ENCODE data around the gene LPIN3.
"Not testable (repeated sequence)": the region's sequence is repeated elsewhere in the genome, so short reads cannot be mapped to it uniquely, and the experiment has no call there.

LPIN3 gene, protein sequence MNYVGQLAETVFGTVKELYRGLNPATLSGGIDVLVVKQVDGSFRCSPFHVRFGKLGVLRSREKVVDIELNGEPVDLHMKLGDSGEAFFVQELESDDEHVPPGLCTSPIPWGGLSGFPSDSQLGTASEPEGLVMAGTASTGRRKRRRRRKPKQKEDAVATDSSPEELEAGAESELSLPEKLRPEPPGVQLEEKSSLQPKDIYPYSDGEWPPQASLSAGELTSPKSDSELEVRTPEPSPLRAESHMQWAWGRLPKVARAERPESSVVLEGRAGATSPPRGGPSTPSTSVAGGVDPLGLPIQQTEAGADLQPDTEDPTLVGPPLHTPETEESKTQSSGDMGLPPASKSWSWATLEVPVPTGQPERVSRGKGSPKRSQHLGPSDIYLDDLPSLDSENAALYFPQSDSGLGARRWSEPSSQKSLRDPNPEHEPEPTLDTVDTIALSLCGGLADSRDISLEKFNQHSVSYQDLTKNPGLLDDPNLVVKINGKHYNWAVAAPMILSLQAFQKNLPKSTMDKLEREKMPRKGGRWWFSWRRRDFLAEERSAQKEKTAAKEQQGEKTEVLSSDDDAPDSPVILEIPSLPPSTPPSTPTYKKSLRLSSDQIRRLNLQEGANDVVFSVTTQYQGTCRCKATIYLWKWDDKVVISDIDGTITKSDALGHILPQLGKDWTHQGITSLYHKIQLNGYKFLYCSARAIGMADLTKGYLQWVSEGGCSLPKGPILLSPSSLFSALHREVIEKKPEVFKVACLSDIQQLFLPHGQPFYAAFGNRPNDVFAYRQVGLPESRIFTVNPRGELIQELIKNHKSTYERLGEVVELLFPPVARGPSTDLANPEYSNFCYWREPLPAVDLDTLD

DNA sequence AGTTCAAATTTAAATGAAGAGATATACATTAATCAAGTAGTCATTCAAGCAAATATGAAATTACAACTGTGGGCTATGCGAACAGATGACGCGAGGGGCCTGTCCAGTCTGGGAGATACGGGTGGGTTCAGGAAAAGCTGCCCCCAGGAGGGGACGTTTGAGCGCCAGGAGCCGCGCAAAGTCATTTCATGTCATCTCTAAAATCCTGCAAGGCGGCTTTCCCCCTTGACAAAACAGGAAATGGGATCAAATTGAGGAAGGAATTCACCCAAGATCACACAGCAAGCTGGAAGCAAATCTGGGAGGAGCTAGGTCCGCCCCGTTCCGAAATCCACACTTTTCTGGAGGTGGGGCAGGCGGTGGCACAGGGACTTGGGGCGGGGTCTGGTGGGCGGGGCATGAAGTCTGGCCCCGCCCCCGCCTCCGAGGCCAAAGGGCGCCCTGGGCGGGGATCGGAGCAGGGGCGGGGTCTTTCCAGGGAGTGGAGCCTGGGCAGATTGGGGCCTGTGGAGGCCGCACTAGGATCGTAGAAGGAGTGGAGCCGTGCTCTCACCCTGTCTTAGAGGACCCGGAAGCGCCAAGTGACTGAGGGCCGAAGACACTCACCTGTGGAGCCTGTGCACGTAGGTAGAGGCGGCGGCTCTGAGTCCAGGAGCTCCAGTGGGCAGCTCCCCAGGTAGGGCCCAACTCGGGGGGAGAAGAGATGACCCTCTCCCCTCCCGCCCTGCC, at the start of gene LPIN3:
Gene LPIN3, plus strand, starts transcription at position 495 of the 729 bp plus-strand sequence. CDS start 4,983 bp downstream, outside the sequence.
- DNase-seq = no peak

DNA sequence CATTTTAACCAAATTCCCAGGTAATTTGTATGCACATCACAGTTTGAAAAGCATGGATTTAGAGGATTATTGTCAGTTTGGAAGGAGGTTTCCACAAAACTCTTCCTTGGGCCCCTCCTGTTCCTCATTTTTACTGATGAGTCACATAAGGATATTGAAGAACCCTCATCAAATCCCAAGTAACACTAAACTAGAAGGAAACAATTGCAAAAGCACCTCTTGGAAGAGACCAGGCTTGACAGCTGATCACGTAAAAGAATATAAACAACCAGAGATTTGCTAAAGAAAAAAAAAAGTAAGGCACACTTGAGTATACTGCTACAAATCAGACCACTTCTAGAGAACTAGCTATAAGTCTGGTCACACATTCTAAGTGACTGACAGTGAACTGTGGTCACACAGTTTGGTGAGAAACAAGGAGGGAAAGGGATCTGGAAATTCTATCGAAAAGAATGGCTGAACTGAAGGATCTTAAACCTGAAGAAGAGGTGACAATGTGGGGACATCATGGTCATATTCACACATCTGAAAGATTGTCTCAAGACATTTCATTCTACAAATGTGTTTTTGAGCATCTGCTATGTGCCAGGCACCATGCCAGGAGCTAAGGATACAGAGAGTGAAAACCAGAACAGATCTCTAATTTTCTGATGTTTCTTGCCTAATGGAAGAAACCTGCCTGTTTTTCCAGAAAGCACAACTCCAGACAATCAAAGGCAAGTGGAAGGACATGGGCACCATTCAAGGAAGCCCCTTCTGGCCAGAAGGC, 47.2 kb upstream of the LPIN3 start:
- DNase-seq = no peak

DNA sequence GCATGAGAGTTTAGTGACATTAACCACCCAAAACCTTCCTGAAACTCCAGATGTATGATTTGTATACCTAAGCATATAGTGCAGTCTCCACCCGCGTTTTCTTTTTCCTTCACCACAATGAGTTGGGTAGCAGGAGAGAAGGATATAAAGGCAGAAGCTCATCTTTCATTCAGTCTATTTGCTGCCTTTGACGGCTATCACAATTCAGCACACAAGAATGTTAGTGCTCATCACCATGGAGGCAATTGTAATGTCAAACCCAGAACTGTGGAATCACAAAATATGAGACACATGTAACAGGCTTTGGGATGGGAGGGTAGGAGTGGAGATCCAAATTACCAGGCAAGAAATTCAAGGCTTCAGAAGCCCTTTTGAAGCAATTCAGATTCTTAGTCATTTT, 40.7 kb upstream of the LPIN3 start:
- no peak for DNase-seq

DNA sequence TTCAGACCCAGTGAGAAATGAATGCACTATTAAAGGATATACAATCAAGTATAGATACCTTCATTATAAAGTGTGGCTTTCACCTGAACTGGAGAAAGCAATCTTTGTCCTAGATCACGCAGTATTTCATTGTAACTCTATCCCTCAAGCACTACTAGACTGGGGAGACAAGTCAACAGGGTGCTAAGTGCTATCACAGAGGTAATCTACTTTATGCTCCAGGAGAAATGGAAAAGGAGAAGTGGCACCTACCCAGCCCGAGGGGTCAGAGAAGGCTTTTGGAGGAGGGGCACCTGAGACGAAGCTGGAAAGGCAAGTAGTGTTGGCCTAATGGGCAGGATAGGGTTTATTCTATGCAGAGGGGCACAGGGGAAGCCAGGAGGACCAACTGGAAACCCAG, 40.2 kb upstream of the LPIN3 start:
- no peak for DNase-seq

DNA sequence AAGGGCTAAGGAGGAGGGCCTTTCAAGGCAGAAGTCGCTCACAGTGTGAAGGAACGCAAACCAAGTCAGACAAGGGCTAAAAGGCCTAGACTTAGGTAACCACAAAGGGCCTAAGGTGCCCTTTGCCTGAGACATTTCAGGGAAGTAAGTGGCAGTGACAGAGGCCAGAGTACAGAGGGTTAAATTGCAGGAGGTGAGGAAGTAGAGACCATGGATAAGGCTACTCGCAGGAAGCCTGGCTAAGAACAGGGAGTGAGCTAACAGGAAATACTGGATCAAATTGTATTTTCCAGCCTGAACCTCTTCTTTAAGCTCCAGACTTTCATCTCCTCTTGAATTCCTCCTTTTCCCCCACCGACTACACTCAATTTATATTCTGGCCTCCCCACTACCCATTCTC, 39.7 kb upstream of the LPIN3 start:
- DNase-seq = no peak

DNA sequence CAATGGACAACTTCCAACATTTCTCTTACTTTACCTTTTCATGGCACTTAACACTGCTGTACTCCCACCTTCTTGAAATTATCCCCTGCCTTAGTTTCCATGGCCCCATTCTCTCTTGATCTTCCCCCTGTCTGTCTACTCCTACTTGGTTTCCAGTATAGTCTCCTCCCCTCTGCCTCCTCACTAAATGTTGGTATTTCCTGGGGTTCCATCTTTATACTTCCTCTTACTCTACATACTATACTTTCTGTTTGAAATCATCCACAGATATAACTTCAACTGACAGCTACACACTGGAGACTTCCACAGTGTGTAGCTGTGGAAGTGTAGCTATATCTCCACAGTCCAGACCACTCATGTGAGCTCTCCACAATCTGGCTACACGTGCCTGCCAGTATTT, 36.6 kb upstream of the LPIN3 start:
- no peak for DNase-seq

DNA sequence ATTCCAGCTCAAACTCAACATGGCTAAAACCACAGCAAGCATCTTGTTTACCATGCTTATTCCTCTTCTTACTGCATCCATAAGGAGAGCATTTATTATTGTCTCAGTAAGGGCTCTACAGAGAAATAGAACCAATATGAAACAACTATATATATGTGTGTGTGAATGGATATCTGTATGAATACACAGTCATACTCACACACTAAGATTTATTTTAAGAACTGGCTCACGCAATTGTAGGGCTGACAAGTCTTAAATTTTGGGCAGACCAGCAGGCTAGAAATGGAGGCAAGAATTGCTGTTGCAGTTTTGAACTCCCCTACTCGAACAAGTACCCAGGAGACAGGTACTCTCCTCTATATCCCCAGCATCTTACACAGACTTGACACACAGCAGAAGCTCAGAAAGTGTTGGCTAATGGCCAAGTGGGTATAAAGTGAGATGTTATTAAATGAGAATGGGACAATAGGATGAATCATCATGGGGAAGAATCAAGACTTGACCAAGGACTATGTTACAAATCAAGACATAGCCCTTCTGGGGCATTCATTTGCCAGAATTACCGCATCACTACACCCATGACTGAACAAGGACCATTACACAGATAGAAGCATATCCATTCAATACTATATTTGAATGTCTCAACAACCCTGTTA, 36.1 kb upstream of the LPIN3 start:
- no peak for DNase-seq

DNA sequence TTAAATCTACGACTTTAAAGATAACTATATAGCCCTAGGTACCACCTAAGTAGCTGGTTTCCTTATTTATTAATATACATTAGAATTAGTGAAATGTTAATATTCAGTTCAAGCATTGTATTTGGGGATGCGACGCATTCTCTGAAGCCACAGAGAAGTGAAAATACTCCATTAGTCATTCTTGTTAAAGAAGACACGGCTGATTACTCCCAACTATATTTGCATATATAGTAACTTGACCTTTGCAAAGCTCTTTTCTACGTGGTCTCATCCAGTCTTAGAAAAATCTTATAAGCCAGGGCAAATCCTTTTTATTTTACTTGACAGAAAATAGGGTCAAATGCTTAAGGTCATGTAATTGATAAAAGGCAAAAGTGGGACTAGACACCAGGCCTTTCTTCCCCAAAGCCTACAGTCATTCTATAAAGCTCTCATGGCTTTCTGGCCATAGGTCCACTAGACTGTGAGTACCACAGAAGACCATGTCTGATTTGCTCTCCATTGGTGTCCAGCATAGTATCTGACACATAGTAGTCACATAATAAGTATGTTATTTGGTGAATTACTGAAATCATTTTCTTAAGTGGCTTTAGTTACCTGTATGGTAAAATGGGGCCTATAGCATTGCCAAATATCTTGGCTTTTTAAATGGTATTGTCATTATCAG, 34.4 kb upstream of the LPIN3 start:
- DNase-seq = no peak

DNA sequence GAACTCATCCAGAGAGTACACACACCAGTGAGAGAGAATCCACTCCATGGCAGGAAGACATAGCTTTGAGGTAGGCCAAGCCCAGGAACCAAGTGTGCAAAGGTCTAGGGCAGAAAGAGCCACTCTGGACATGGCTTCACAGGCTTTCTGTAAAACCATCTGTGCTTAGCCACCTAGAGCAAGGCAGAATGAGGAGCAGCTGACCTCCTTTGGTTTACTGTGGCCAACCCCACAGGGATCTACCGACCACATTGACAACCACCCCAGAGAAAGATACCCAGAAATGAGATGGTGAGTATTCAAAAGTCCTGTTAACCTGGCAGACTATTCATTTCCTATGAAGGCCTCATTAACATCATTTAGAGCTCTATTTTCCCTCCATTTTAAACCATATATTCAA, 33.6 kb upstream of the LPIN3 start:
- no peak for DNase-seq

DNA sequence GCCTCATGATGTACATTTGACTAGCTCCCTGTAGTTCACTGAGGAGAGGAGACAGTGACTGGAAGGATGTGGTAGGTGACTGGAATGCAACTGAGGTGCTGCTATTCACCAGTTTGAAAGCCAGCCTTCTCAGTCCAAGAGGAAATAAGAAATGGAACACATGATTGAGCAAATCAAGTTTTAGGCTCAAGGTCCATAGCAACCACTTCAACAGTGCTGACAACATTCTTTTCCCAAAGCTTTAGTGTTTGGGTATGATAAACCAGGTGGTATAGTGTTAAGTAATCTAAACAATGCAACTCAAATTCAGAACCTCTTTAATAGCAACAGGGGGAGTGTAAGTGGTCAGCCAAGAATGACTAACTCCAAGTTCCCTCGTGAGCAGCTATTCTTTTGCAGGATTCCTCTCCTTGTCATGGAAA, 32.3 kb upstream of the LPIN3 start:
- no peak for DNase-seq

DNA sequence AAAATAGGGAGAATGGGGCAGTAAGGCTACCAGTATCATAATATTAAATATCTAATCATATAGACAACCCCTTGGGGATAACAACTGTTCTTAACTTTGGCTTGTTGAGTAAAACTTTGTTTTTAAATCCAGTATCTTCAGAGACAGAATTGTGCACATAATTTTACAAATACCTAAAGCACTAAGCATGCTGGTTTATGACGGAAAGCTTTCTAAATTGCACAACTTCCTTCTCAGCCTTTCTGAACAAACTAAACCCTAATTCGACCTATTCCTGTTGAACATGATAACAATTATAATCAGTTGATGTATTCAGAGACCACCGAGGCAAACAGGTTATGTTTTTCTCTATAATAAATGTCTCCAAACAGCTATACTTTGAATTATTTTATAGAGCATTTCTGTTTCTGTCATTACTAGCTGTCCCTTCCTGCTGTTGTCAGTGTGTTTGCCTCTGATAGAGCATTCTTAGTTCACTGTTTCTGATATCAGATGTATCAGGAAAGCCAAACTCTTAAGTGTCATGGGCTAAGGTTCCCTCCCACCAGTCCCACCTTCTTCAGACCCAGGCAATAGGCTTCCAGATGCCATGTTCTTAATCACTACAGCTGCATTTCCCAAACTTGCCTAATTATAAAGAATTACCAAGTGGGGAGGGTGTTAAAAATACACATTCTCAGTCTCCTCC, 31.8 kb upstream of the LPIN3 start:
- DNase-seq = no peak

DNA sequence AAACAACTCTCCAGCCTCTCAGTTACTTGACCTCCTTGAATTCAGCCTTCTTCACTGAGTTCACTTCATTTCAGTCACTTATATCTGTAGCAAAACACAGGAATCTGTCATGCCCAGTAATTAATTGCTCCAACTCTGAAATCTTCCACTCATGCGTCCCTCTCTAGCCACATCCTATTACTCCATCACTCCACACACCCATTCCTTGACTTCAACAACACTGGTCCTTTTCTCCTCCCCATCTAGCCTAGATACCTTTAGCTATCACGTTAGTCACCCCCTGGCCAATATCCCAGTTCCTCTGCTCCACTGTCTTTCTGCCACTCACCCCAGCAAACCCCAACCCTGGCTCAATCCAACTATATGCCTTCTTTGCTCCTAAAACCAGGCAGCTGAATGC, 30.8 kb upstream of the LPIN3 start:
- DNase-seq = no peak

DNA sequence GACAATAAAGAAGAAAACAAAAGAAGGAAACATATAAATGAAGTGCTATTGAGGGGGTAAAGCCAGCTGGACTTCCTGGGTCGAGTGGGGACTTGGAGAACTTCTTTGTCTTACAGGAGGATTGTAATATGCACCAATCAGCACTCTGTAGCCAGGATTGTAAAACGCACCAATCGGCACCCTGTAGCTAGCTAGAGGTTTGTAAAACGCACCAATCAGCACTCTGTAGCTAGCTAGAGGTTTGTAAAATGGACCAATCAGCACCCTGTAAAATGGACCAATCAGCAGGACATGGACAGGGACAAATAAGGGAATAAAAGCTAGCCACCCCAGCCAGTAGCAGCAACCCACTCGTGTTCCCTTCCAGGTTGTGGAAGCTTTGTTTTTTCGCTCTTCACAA, 28.6 kb upstream of the LPIN3 start:
- DNase-seq = not testable (repeated sequence)

DNA sequence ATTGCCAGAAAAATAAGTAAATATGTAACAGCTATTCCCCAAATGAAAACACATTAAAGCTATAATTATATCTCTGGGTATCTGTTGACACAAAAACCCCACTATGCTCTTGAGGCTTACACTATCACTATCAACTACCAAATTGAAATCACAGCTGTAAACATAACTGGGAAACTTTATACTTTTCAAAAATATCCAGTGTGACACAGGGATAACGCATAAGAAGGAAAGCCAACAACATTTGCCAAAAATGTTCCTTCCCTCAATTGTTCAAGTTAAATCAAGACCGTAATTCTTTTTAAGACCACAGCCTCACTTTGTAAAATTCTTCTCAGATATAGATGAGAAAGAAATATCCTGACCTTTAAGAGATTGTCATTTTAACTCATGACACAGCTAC, 26.2 kb upstream of the LPIN3 start:
- no peak for DNase-seq

DNA sequence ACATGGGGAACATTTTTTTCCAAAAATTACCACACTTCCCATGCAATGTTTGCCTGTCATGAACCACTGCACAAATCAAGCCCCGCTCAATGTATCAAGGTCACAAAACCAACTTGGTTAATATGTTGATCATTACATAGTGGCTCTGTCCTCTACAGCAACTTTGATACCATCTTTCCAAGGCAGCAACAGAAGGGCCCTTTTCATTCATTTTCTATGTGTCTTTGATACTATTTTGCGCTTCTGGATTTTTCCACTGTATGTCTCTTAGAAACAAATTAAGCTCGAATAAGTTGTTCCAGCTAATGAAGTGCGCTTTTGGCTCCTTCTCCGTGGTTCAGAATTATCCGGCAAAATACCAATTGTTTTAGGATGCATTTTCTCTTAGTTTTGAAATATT, 24.6 kb upstream of the LPIN3 start:
- no peak for DNase-seq

DNA sequence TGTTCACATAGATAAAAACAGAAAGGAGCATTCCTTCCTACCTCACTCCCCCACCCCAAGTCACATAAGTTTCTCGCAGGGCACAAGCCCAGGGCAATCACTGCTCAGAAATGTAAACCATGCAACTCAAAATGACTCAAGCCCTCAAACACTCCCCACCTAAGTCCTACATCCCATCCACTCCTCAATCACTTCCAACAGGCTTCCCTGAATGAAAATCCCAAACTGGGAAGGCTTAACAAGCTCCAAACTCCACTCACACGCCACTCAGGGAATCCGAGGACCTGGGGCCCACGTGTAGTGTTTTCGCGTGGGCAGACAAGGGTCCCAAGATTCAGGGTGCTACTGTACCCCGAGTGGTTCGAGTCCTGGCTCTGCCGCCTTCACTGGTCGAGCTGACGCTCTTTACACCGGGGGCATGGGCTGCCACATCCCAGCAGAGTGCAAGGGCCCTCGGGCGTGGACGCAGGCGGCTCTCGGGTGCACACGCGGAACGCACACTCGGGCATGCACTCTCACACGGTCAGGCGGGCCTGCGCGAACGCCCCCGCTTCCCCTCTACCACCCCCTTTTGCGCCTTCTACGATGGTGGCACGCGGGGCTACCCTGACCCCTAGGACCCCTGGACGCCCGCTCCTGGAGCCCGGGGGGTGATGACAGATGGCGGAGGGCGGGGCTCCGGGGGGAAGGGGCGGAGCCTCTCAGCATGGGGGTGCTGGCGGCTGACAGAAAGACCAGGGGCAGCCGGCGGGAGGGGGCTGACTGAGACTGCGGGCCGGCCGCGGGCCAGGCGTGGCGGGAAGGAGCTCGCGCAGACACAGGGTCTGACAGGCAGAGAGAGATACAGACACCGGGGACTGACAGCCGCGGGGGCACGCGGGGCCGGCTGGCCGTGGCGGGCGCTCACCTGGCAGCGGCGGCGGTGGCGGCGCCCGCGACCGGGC, 23.7 kb upstream of the LPIN3 start:
- peak; percentile 59 for DNase-seq

DNA sequence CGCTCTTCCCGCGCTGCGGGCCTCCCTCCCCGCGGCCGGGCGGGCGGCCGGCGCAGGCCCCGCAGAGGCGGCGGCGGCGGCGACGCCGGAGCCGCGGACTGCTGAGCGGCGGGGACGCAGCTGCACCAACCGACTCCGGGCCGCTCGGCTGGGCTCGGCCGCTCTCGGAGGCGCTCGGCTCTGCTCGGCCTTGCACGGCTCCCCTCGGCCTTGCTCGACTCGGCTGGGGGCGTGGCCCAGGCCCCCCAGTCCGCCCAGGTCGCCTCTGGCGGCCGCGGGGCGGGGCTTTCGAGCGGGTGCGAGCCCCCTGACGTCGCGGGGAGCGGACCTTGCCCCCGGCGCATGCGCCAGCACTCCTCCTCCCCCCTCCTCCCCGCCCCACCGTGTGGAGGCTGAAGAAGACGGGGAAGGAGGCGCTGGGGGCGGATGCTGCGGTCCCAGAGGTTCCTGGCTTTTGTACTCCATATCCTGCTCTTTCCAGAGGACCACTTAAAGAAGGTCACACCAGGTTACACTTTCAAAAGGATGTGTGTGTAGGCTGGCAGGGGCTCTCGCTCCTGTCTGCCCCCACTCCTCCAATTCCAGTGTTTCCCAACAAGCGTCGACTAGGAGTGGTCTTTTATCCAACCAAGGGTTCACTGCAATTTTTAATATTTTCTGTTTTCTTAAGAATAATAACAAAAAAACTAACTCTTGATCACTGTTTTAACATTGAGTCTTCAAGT, 22.9 kb upstream of the LPIN3 start, which contains the start of gene ZHX3:
Gene ZHX3, minus strand, starts transcription at position 186 of the 725 bp plus-strand sequence. CDS start 112,815 bp downstream, outside the sequence.
- DNase-seq = peak; percentile 97

DNA sequence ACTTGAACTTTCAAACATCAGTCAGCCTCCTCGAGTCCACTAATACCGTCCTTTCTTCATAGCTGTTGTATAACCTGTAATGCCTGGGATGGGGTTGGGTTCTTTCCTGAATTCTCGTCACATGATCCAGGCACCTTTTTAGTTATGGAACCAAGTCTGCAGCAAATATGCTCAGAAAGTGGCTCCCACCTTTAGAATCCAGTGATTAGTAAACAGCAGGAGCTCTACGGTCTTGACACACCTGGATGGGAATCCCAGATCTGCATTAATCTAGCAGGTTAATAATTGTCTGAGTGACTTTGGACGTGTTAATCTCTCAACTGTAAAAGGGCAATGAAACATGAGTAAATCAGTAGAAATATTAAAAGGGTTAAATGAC, 22.4 kb upstream of the LPIN3 start:
- no peak for DNase-seq

DNA sequence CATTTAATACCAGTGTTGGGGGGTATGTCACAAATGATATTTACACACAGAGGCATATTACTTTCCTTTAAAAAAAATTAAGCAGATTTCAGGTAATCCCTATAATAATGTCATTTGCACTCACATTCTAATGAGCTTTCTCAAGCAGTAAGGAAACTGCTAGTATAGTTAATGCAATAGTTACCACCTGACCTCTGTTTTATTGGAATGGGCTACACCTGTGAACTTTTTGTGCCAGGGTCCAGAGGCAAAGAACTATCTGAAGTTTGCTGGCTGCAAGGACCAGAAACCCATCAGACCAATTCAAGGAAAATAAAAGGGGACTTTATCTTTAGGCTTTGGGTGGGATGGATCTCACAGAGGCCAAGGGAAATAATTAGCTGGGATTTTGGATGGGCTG, 20.2 kb upstream of the LPIN3 start:
- DNase-seq = no peak

Measured in NK-92 treated with Interleukin-12 subunit alpha and Interleukin-12 subunit beta, amount 100 ng/mL, for 24 hours (cell line).